Activated CD4-positive, alpha-beta T cell treated with anti-CD3 and anti-CD28 coated beads, Interleukin-2, amount 50 U/mL, for 4 hours (primary cell): Measurements from ENCODE around the gene SLC6A17.

Experiments used
- DNase-seq, 2 experiments: peaks; one replicate each; pipeline ENCODE4 v3.0.0-alpha.2; 2020

Gene SLC6A17

GRCh38 chr1:110205591-110206155, 55.4 kb downstream of the SLC6A17 start:
- DNase-seq: no peak

DNA sequence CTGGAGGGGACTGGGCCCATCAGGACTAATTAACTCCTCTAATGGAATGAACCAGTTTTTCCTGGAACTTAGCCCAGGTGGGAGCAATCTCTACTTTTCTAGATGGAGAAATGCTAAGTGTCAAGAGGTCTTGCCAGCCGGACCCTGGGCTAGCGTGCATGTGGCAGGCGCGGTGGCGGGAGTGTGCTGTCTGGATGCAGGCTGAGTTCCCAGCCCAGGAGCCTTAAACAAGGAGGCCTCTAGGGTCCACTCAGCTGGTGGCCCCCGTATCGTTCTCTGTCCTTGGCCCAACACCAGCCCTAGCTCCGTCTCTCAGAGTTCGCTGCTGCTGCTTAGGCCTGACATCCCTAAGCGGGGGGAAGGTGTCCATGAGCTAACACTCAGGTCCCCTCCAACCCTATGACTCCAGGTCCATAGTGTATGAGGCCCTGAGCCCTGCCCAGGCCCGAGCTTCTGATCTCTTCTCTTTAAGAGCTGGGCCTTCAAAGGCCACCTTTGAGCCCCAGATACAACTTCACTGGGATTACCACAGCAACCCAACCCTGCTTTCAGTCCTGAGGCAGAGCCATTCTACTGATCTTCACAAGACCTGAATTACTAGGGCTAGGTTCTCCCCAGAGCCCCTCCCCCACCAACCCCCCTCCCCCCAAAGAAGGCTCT, 56.1 kb downstream of the SLC6A17 start:
- no peak for DNase-seq

DNA sequence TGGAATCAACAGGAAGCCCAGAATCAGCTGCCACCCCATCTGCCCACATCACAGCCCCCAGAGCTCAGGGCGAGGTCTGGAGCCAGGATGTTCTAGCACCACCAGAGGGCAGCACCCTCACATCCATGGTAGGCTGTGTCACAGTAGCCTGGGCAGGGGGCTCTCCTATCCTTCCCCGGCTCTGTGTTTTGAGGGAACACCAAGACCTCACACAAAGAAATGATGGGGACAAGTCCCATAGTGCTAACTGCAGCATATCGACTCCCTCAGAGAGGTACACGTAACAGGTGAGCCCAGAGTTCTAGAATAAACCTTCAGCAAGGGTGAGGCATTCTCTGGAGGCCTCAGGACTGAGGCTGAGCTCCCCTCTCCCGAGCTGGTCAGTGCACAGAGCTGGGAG, 57.5 kb downstream of the SLC6A17 start:
- DNase-seq: peak; percentile 72 to 75

DNA sequence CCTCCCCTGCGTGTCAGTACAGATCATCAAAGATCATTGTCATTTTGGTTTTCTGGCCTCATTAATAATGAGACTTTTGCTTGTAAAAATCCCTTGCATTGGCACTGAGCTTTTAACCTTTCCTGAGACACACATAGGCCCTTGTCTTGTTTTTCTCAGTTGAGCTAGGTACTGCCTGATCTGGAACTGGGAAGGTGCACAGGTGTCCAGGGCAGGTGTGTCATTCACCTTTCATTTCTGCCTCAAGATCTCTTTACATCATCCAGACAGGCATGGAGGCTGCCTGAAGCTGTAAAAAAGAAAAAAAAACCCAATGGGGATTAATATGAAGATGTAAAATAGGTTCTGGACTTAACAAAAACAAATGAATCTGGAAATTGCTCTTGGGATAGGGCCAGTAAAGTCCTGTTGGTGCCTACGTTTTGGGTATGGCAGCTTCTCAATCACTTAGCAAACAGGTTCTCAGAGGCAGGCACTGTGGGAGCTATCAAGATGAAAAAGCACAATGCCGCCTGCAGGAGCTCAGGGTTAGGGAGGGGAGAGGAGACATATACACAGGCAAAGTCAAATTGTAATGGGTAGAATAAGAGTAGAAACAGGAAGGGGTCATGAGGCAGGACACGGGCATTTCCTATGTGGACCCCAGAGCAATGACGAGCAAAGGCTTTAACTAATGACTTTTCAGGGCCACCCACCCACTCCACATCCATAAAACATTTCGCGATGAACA, 58.8 kb downstream of the SLC6A17 start:
- DNase-seq: no peak

DNA sequence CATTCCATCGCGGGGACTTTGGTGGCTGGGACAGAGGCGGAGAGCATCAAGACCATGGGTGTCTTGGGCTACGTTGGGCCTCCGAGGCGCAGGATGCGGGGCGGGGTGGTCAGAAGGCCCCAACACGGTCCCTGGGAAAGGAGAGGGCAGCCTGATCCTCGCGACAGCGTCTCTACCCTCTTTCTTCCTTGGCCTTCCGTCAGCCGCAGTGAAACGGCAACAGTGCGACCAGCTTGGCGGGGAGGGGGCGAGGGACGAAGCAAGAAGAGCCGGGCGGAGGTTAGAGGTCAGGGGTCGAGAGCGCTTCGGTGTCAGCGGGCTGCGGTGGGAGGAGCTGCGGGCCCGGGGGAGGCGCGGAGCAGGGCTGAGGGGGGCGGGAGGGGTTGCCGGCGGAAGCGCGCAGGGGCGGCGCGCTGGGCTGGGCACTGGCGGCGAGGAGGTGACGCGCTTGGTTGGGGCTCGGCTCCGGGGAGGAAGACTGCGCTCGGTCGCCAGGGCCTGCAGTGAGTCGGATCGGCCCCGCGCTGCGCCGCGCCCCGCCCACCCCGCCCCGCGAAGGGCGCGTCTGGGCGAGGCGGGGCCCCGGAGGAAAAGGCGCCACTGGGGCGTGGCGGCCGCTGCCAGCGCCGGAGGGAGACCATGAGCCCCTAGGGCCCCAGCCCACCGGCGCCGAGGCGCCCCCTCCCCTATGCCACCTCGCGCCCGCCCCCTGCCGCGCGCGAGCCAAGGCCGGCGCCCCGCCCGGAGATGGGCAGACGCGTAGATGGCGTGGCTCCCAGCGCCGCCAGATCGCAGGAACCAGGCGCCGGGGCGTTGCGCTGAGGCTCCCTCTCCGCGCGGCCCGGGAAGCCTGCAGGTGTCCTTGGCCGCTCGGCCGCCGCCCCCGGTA, 59.7 kb downstream of the SLC6A17 start, which contains the start of gene KCNC4:
Gene KCNC4 (plus strand): TSS at position 600 of the 889 bp plus-strand sequence. CDS start 1,186 bp downstream, outside the sequence.
- peak; percentile 88 to 90 for DNase-seq

GRCh38 chr1:110210604-110211495, 60.6 kb downstream of the SLC6A17 start:
- peak; percentile 38 to 39 for DNase-seq

DNA sequence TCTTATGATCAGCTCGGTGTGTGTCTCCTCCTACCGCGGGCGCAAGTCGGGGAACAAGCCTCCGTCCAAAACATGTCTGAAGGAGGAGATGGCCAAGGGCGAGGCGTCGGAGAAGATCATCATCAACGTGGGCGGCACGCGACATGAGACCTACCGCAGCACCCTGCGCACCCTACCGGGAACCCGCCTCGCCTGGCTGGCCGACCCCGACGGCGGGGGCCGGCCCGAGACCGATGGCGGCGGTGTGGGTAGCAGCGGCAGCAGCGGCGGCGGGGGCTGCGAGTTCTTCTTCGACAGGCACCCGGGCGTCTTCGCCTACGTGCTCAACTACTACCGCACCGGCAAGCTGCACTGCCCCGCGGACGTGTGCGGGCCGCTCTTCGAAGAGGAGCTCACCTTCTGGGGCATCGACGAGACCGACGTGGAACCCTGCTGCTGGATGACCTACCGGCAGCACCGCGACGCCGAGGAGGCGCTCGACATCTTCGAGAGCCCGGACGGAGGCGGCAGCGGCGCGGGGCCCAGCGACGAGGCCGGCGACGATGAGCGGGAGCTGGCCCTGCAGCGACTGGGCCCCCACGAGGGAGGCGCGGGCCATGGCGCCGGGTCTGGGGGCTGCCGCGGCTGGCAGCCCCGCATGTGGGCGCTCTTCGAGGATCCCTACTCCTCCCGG, 61.3 kb downstream of the SLC6A17 start:
- no peak for DNase-seq

GRCh38 chr1:110212169-110213142, 62.2 kb downstream of the SLC6A17 start:
- no peak for DNase-seq

- DNase-seq: no peak
These were observed 62.8 kb downstream of the SLC6A17 start for GRCh38 chr1:110213143-110213540.

- no peak for DNase-seq
These were observed 64.4 kb downstream of the SLC6A17 start for GRCh38 chr1:110214454-110215404.

DNA sequence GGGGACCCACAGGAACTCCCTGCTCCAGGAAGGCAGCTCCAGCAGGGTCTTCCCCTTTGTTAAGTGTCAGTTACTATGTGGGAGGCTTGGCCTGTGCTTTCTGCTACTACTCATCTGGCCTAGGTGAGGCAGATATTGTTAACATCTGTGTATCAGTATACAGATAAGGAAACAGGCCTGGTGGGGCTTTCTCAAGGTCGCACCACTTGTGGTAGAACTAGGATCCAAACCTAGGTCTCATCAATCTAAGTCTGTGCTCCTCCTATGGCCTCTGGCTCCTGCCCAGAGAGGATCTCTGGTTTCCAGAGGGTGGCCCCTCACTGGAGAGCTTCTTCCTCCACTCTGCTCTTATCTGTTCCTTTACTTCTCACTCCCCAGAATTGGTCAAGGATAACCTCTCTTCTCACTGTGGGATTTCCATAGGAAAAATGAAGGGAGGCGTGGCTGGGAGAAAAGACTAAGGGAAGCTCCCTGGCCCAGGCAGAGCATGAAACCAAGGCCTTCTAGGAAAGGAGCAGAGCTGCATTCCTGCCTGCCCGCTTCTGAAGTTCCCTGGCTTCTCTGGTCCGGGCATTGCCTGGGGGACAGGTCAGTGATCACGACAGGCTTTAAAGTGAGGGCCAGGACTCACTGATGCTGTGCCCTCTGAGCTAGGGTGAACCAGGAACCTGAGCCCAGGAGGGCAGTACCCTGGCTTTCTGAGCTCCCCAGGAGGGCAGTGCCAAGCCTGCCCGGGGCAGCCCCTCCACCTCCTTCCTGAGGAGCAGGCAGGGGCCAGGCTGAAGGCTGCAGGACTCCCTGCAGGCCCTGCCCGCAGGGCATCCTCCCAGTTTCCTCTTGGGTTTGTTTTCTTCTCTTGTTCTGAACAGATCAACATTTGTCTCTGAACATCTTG, 65.6 kb downstream of the SLC6A17 start:
- DNase-seq: no peak

- no peak for DNase-seq
These were observed 66.7 kb downstream of the SLC6A17 start for GRCh38 chr1:110216844-110217444.

DNA sequence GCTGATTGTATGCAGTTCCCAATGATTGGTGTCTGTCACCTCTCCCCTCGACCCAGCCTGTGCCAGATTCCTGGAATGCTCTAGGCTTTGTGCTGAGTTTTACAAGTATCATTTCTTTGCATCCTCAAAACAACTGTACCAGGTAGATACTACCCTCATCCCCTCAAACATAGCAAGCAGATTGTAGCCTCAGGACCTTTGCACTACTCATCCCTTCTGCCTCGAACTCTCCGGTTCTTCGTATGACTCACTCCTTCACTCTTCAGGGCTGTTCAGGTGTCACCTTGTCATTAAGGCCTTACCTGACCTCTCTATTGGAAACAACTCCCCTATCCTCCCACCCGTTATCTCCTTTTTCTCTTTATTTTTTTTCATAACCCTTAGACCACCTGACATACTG, 67.8 kb downstream of the SLC6A17 start:
- DNase-seq: no peak

GRCh38 chr1:110218739-110219138, 68.4 kb downstream of the SLC6A17 start:
- DNase-seq: no peak

- DNase-seq: no peak
These were observed 70.0 kb downstream of the SLC6A17 start for GRCh38 chr1:110220324-110220723.

GRCh38 chr1:110221119-110221518, 70.8 kb downstream of the SLC6A17 start:
- no peak for DNase-seq

- DNase-seq: no peak
These were observed 72.8 kb downstream of the SLC6A17 start for GRCh38 chr1:110223127-110223526.
